Calu3 (cell line): ENCODE measurements around the gene JARID2. TPM values are rescaled to one million over a fixed set of nuclear protein-coding genes. Genes with fewer than 3 reads are reported as not detected.

ENCODE experiments used
- BruUV-seq: library from RNA; stranded (reverse); fragments of 400-500 nt; replicated peaks from 2 replicates; lab custom pipeline; 2021; lab: Mats Ljungman, UMichigan
- CTCF ChIA-PET: fragments of 300-600 bp; sonication (Branson Sonifier 250); formaldehyde crosslinking; loops from one replicate; lab custom pipeline; 2022; ENCODE audit warnings: antibody characterized with exemption; lab: Charles Lee
- DNase-seq: peaks from one replicate; pipeline ENCODE4 v3.0.0; 2022
- H3K27ac Mint-ChIP-seq: one replicate; pipeline ENCODE4 v1.8.0; 2022; ENCODE audit warnings: mixed read lengths; ENCODE audit not compliant: unreplicated experiment
- H3K27me3 Mint-ChIP-seq: one replicate; pipeline ENCODE4 v1.8.0; 2022; ENCODE audit warnings: mixed read lengths; ENCODE audit not compliant: unreplicated experiment
- H3K36me3 Mint-ChIP-seq: one replicate; pipeline ENCODE4 v1.8.0; 2022; ENCODE audit warnings: mild to moderate bottlenecking, moderate library complexity, mixed read lengths; ENCODE audit not compliant: insufficient read depth, unreplicated experiment
- H3K4me1 Mint-ChIP-seq: one replicate; pipeline ENCODE4 v1.8.0; 2022; ENCODE audit warnings: mild to moderate bottlenecking, low read depth, mixed read lengths; ENCODE audit not compliant: unreplicated experiment
- H3K4me3 Mint-ChIP-seq: one replicate; pipeline ENCODE4 v1.8.0; 2022; ENCODE audit warnings: mild to moderate bottlenecking, low read depth, moderate library complexity, mixed read lengths; ENCODE audit not compliant: unreplicated experiment
- H3K9me3 Mint-ChIP-seq: one replicate; pipeline ENCODE4 v1.8.0; 2022; ENCODE audit warnings: low read depth, mixed read lengths; ENCODE audit not compliant: unreplicated experiment
- intact Hi-C: fragments of 100-400 bp; cut with micrococcal nuclease; formaldehyde crosslinking; loops from one replicate; pipeline ENCODE4 v1.10.0; 2022; ENCODE audit not compliant: unreplicated experiment
- total RNA-seq: library from RNA; stranded (reverse); gene quantifications from 2 replicates; pipeline ENCODE4 v1.2.3, GENCODE V29; 2022
- TF ChIP-seq, protein P1 (sequence below): fragments of 200-600 bp; IDR thresholded peaks from one replicate; pipeline ENCODE4 v1.8.0; 2022; ENCODE audit warnings: antibody characterized with exemption; ENCODE audit not compliant: unreplicated experiment

Gene JARID2
- total RNA-seq, 1 experiment from 2014 or later = 9.4 TPM

DNA sequence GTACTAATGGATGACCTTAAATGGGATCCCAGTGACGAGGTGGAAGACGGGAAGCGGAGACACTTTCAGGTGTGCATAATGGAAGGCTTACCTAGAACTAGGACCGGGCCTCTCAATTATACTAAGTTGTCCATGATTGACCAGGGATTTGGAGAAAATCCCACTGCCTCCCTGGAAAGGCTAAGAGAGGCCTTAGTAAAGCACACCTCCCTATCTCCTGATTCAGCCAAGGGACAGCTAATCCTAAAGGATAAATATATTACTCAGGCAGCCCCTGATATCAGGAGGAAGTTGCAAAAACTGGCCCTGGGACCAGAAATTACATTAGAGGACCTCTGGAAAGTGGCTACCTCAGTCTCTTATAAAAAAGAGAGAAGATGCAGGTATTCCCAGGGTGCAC is 93.2 kb downstream of the JARID2 start:
- Mint-ChIP-seq H3K27me3 (no peaks in the 10 kb centered on the region), H3K36me3 (peaks cover 7% of the 10 kb centered on the region), H3K9me3 (no peaks in the 10 kb centered on the region), H3K27ac (no peak overlapping the region), H3K4me1 (peaks cover 35% of the 10 kb centered on the region), H3K4me3 (no peak overlapping the region)
- CTCF ChIA-PET = no interaction called here
- DNase-seq = no peak
- TF ChIP-seq, protein P1, sequence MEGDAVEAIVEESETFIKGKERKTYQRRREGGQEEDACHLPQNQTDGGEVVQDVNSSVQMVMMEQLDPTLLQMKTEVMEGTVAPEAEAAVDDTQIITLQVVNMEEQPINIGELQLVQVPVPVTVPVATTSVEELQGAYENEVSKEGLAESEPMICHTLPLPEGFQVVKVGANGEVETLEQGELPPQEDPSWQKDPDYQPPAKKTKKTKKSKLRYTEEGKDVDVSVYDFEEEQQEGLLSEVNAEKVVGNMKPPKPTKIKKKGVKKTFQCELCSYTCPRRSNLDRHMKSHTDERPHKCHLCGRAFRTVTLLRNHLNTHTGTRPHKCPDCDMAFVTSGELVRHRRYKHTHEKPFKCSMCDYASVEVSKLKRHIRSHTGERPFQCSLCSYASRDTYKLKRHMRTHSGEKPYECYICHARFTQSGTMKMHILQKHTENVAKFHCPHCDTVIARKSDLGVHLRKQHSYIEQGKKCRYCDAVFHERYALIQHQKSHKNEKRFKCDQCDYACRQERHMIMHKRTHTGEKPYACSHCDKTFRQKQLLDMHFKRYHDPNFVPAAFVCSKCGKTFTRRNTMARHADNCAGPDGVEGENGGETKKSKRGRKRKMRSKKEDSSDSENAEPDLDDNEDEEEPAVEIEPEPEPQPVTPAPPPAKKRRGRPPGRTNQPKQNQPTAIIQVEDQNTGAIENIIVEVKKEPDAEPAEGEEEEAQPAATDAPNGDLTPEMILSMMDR = no peak
- no TSS peak for BruUV-seq
- intact Hi-C loops = no loop called here

DNA sequence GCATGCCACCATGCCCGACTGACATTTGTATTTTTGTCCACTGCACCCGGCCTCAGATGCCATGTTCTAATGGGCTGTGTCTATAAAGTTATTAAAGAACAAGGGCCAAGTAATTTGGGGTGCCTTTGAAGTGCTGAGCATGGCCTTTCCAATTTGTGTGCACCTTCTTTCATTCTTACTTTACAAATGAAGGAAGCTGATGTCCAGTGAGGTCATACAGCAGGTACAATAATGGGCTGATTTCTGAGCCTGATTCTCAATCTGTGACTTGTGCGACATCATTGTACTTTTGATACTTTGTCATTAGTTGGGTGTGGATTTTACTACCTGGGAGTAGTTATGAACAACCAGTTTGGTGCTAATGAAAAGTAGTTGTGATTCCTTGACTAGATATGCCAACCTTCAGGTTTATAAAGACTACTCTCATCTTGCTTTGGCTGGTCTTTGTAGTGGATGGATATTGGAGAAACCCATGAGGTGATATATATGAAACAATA is 94.3 kb downstream of the JARID2 start:
- intact Hi-C loops = no loop called here
- TF ChIP-seq, protein P1 = no peak
- Mint-ChIP-seq H3K36me3 (peaks cover 7% of the 10 kb centered on the region), H3K27me3 (no peaks in the 10 kb centered on the region), H3K4me3 (no peak overlapping the region), H3K9me3 (no peaks in the 10 kb centered on the region), H3K27ac (no peak overlapping the region), H3K4me1 (peaks cover 35% of the 10 kb centered on the region)
- CTCF ChIA-PET = no interaction called here
- BruUV-seq = no TSS peak
- DNase-seq = no peak

DNA sequence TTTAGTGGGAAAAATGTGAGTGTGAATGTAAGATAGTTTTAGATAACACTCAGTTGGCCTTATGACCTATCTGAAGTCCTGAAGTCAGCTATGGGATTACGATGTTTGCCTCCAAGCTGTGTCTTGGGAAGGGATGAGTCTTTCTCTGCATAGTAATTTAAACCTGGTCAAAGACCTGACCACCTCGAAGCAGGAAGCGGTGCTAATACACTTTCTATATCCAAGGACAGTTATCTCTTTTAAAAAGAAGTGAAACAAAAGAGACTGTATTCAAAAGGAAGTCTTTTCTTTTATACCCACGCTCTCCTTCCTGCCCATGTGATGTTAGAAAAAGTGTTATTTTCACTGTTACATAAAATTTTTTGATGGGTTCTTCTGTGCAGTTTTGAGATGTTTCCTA is 94.9 kb downstream of the JARID2 start:
- Mint-ChIP-seq H3K36me3 (peaks cover 2% of the 10 kb centered on the region), H3K27me3 (no peaks in the 10 kb centered on the region), H3K4me1 (peaks cover 35% of the 10 kb centered on the region), H3K27ac (no peak overlapping the region), H3K4me3 (no peak overlapping the region), H3K9me3 (no peaks in the 10 kb centered on the region)
- intact Hi-C loops = no loop called here
- no TSS peak for BruUV-seq
- DNase-seq = no peak
- CTCF ChIA-PET = interaction anchor here (0.6 kb wide), 1 partner anchor 116 kb away, joined by 3 read pairs; no protein-coding TSS in a partner anchor
- TF ChIP-seq, protein P1 = no peak

DNA sequence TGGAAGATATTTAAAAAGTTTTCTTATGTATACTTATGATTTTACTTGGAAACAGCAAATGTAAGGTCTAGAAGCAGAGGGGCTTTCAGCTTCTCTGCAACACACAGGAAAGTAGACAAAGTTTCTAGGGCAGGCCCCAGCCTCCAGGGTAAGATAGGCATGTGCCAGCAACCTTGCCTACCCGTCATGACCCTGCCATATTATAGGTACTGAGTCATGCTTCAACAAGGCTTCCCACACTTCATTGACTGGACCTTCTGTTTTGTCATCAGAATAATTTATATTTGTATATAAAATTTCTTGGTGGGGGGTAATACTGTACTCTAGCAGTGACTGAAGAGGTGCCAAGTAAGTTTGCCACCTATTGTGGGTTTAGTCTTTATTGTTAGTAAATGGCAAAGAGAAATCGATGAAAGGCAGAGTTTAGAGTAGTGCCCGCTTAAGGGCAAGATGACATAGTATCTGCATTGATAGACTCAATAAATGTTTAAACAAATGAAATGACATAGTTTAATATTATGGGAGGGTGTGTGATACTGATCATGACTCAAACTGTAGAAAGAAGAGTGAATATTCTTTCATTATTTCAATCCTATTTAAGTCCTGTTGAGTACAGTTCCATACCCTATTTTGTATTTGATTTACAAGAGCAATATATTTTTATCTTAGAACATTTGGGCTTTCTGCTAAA is 95.6 kb downstream of the JARID2 start:
- H3K27me3 Mint-ChIP-seq = no peaks in the 10 kb centered on the region
- TF ChIP-seq, protein P1 = no peak
- DNase-seq = peak; percentile 21
- H3K9me3 Mint-ChIP-seq = no peaks in the 10 kb centered on the region
- BruUV-seq = no TSS peak
- intact Hi-C loops = no loop called here
- CTCF ChIA-PET = no interaction called here
- peak overlapping the region; percentile 28 for H3K4me3 Mint-ChIP-seq
- H3K4me1 Mint-ChIP-seq = peaks cover 35% of the 10 kb centered on the region
- H3K27ac Mint-ChIP-seq = peak overlapping the region; percentile 42
- H3K36me3 Mint-ChIP-seq = no peaks in the 10 kb centered on the region
